Liver (tissue), 9 donors: ENCODE results near the gene NBAS. TPM values are rescaled to one million over a fixed set of nuclear protein-coding genes. Genes with fewer than 3 reads are reported as not detected.

Source experiments
- DNase-seq: peaks from one replicate; pipeline ENCODE4 v3.0.0-alpha.2; 2017; ENCODE audit warnings: low spot score
- H3K27ac ChIP-seq, 2 donors: one replicate each; pipeline ENCODE4 v1.7.0; 2013; ENCODE audit warnings: inconsistent platforms in 2 of 2, low read length in 2 of 2, control low read depth in 1 of 2, low read depth in 1 of 2, mild to moderate bottlenecking in 1 of 2
- H3K27me3 ChIP-seq, 4 donors: one replicate each; pipeline versions ENCODE4 v1.6.1 to v1.7.0; 2013; ENCODE audit warnings: low read length in 3 of 4, inconsistent platforms in 1 of 4, mild to moderate bottlenecking in 1 of 4, moderate library complexity in 1 of 4; ENCODE audit not compliant: control insufficient read depth in 4 of 4, insufficient read depth in 4 of 4
- H3K36me3 ChIP-seq, 4 donors: one replicate each; pipeline versions ENCODE4 v1.6.1 to v1.7.0; 2013; ENCODE audit warnings: low read length in 3 of 4, mild to moderate bottlenecking in 3 of 4, low read depth in 1 of 4, moderate library complexity in 1 of 4; ENCODE audit not compliant: control insufficient read depth in 4 of 4, insufficient read depth in 3 of 4
- H3K4me1 ChIP-seq, 4 donors: one replicate each; pipeline versions ENCODE4 v1.6.1 to v1.7.0; 2013; ENCODE audit warnings: low read length in 3 of 4, mild to moderate bottlenecking in 3 of 4, moderate library complexity in 1 of 4; ENCODE audit not compliant: control insufficient read depth in 4 of 4, insufficient read depth in 4 of 4
- H3K4me3 ChIP-seq, 3 donors: one replicate each; pipeline versions ENCODE4 v1.6.1 to v1.7.0; 2013; ENCODE audit warnings: low read length in 3 of 3, control low read depth in 1 of 3, low read depth in 1 of 3, mild to moderate bottlenecking in 1 of 3
- H3K9ac ChIP-seq, 2 donors: one replicate each; pipeline ENCODE4 v1.7.0; 2013; ENCODE audit warnings: low read length in 2 of 2, mild to moderate bottlenecking in 2 of 2, moderate library complexity in 2 of 2, control low read depth in 1 of 2, low read depth in 1 of 2
- H3K9me3 ChIP-seq, 4 donors: one replicate each; pipeline versions ENCODE4 v1.6.1 to v1.7.0; 2013; ENCODE audit warnings: low read length in 3 of 4; ENCODE audit not compliant: control insufficient read depth in 4 of 4
- CTCF ChIP-seq: fragments of 150-350 bp; IDR thresholded peaks from 2 replicates; pipeline ENCODE4 v1.5.1; 2017; ENCODE audit warnings: improper control_type of control experiment, low read depth, low read length; ENCODE audit not compliant: missing input control
- EGR1 ChIP-seq, 2 donors: IDR thresholded peaks; 2 replicates each; pipeline ENCODE4 v1.6.1; 2016 to 2018; ENCODE audit warnings: antibody characterized with exemption in 2 of 2, low read depth in 2 of 2
- FOXA1 ChIP-seq: IDR thresholded peaks from 2 replicates; pipeline ENCODE4 v1.6.1; 2016; ENCODE audit warnings: antibody characterized with exemption
- FOXA2 ChIP-seq: IDR thresholded peaks from 2 replicates; pipeline ENCODE4 v1.6.1; 2016; ENCODE audit warnings: antibody characterized with exemption
- GABPA ChIP-seq, 2 donors: IDR thresholded peaks in 1 of 2; conservative IDR thresholded peaks in 1 of 2; 2 replicates each; pipeline ENCODE4 v1.6.1; 2016; ENCODE audit warnings: antibody characterized with exemption in 2 of 2, mild to moderate bottlenecking in 1 of 2, moderate library complexity in 1 of 2
- HNF4A ChIP-seq, 2 donors: conservative IDR thresholded peaks; 2 replicates each; pipeline ENCODE4 v1.6.1; 2016; ENCODE audit warnings: antibody characterized with exemption in 2 of 2, mild to moderate bottlenecking in 2 of 2
- HNF4G ChIP-seq: IDR thresholded peaks from 2 replicates; pipeline ENCODE4 v1.6.1; 2016; ENCODE audit warnings: antibody characterized with exemption
- JUND ChIP-seq, 2 donors: IDR thresholded peaks; 2 replicates each; pipeline ENCODE4 v1.6.1; 2016; ENCODE audit warnings: antibody characterized with exemption in 2 of 2
- MAX ChIP-seq: IDR thresholded peaks from 2 replicates; pipeline ENCODE4 v1.6.1; 2016; ENCODE audit warnings: antibody characterized with exemption
- NR2F2 ChIP-seq: IDR thresholded peaks from 2 replicates; pipeline ENCODE4 v1.6.1; 2016; ENCODE audit warnings: antibody characterized with exemption
- RAD21 ChIP-seq, 2 donors: IDR thresholded peaks; 2 replicates each; pipeline ENCODE4 v1.6.1; 2016; ENCODE audit warnings: antibody characterized with exemption in 2 of 2, mild to moderate bottlenecking in 2 of 2
- REST ChIP-seq: IDR thresholded peaks from 2 replicates; pipeline ENCODE4 v1.6.1; 2016; ENCODE audit warnings: antibody characterized with exemption, mild to moderate bottlenecking
- RXRA ChIP-seq, 2 donors: IDR thresholded peaks; 2 replicates each; pipeline ENCODE4 v1.6.1; 2017 to 2018; ENCODE audit warnings: antibody characterized with exemption in 2 of 2, mild to moderate bottlenecking in 1 of 2
- SP1 ChIP-seq: IDR thresholded peaks from 2 replicates; pipeline ENCODE4 v1.6.1; 2018; ENCODE audit warnings: antibody characterized with exemption, mild to moderate bottlenecking
- TAF1 ChIP-seq: conservative IDR thresholded peaks from 2 replicates; pipeline ENCODE4 v1.6.1; 2016; ENCODE audit warnings: antibody characterized with exemption, mild to moderate bottlenecking
- YY1 ChIP-seq: IDR thresholded peaks from 2 replicates; pipeline ENCODE4 v1.6.1; 2016; ENCODE audit warnings: antibody characterized with exemption, mild to moderate bottlenecking
- WGBS: extraction: QIAGEN DNeasy Blood & Tissue Kit; methylation state at CpG from one replicate; pipeline ENCODE4 v1.1.7; 2013; 5-methylcytosine and 5-hydroxymethylcytosine counted together
- polyA plus RNA-seq, 2 donors: library from polyadenylated mRNA; stranded (reverse) in 1 of 2; unstranded in 1 of 2; fragments of 200-250 nt in 1 of 2; fragments of >200 nt in 1 of 2; fragmentation: Nextera tagmentation in 1 of 2; extraction: Ambion mirVana in 1 of 2; gene quantifications; one replicate each; pipeline versions ENCODE4 v1.2.1 to v1.2.3, GENCODE V29; 2013 to 2015
- total RNA-seq, 2 donors: library from RNA; depleted of rRNA; stranded (reverse); fragments of >200 nt; gene quantifications; one replicate each; pipeline ENCODE4 v1.2.3, GENCODE V29; 2014
- TF ChIP-seq, protein P1 (sequence below): IDR thresholded peaks from 2 replicates; pipeline ENCODE4 v1.6.1; 2016; ENCODE audit warnings: antibody characterized with exemption
- TF ChIP-seq, protein P2 (sequence below): IDR thresholded peaks from 2 replicates; pipeline ENCODE4 v1.6.1; 2016; ENCODE audit warnings: antibody characterized with exemption
- donor health status: healthy.
- donor health status: healthy.
- donor health status: healthy.
- donor health status: healthy.
- donor health status: healthy.

NBAS gene
- total and polyA plus RNA-seq, 4 donors: 10.5 to 40.0 (median 18.9) TPM

DNA sequence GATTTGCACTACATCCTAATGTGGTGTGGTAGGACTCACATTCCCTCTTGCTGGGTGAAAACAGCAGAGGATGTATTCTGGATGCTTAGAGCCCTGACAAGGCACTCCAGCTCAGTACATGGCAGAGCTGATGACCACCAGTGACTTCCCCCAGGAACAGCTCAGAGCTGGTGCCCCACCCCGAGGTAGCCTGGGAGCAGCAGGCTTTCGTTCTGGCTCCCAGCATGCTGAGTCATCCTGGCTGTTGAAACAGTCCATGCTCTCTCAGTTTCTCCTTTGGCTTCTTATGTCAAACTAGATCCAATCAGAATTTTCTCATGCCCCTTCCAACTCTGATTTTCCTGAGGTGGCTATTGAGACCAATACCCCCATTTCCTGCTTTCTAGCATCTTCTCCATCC lies 438.2 kb downstream of the NBAS start:
- no peaks in the 10 kb centered on the region for H3K4me1 ChIP-seq
- TF ChIP-seq, protein P1, sequence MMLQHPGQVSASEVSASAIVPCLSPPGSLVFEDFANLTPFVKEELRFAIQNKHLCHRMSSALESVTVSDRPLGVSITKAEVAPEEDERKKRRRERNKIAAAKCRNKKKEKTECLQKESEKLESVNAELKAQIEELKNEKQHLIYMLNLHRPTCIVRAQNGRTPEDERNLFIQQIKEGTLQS: no peak
- TF ChIP-seq HNF4A (conservative IDR thresholded peaks at IDR 0.05) (no peak), RAD21 (IDR thresholded peaks at IDR 0.05) (no peak), JUND (IDR thresholded peaks at IDR 0.05) (no peak), FOXA2 (no peak), MAX (no peak), HNF4G (no peak), SP1 (no peak), TAF1 (no peak), RXRA (IDR thresholded peaks at IDR 0.05) (no peak), YY1 (no peak), NR2F2 (no peak), CTCF (no peak), REST (no peak), GABPA (IDR thresholded peaks at IDR 0.05 in 1 of 2, conservative IDR thresholded peaks at IDR 0.05 in 1 of 2) (no peak), FOXA1 (no peak), EGR1 (IDR thresholded peaks at IDR 0.05; ENCODE audit: low read depth in 2 of 2) (no peak)
- TF ChIP-seq, protein P2, sequence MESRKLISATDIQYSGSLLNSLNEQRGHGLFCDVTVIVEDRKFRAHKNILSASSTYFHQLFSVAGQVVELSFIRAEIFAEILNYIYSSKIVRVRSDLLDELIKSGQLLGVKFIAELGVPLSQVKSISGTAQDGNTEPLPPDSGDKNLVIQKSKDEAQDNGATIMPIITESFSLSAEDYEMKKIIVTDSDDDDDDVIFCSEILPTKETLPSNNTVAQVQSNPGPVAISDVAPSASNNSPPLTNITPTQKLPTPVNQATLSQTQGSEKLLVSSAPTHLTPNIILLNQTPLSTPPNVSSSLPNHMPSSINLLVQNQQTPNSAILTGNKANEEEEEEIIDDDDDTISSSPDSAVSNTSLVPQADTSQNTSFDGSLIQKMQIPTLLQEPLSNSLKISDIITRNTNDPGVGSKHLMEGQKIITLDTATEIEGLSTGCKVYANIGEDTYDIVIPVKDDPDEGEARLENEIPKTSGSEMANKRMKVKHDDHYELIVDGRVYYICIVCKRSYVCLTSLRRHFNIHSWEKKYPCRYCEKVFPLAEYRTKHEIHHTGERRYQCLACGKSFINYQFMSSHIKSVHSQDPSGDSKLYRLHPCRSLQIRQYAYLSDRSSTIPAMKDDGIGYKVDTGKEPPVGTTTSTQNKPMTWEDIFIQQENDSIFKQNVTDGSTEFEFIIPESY: no peak
- no peaks in the 10 kb centered on the region for H3K27me3 ChIP-seq
- H3K9ac ChIP-seq: no peak overlapping the region
- H3K36me3 ChIP-seq: no peaks in the 10 kb centered on the region
- H3K9me3 ChIP-seq: no peaks in the 10 kb centered on the region
- no peak for DNase-seq
- no peak overlapping the region for H3K4me3 ChIP-seq
- 59% methylated on average over 2 of the region's 2 CpGs for WGBS
- H3K27ac ChIP-seq: no peak overlapping the region

GRCh38 chr2:15120631-15121030 lies 440.5 kb downstream of the NBAS start:
- Histone ChIP-seq H3K9me3 (no peaks in the 10 kb centered on the region), H3K4me3 (no peak overlapping the region), H3K27ac (no peak overlapping the region), H3K4me1 (no peaks in the 10 kb centered on the region), H3K36me3 (no peaks in the 10 kb centered on the region), H3K27me3 (no peaks in the 10 kb centered on the region), H3K9ac (no peak overlapping the region)
- DNase-seq: no peak
- WGBS: 72% methylated on average over 6 of the region's 6 CpGs
- TF ChIP-seq FOXA1: no peak
- no peak for TF ChIP-seq EGR1 (IDR thresholded peaks at IDR 0.05; ENCODE audit: low read depth in 2 of 2)
- no peak for TF ChIP-seq JUND (IDR thresholded peaks at IDR 0.05)
- no peak for TF ChIP-seq NR2F2
- TF ChIP-seq, protein P2: no peak
- no peak for TF ChIP-seq CTCF
- TF ChIP-seq RAD21 (IDR thresholded peaks at IDR 0.05): no peak
- TF ChIP-seq, protein P1: no peak
- TF ChIP-seq MAX: no peak
- TF ChIP-seq SP1: no peak
- TF ChIP-seq YY1: no peak
- TF ChIP-seq FOXA2: no peak
